Adrenal gland (tissue), 5 donors: ENCODE data around the gene NUP155.
"Not testable (repeated sequence)": the region's sequence is repeated elsewhere in the genome, so short reads cannot be mapped to it uniquely, and the experiment has no call there.

ENCODE experiments used
- POLR2A ChIP-seq, 2 donors: fragments of 450-650 bp; IDR thresholded peaks; one replicate each; pipeline ENCODE4 v1.6.1; 2017; ENCODE audit warnings: antibody characterized with exemption in 2 of 2, mild to moderate bottlenecking in 2 of 2, moderate library complexity in 1 of 2
- TF ChIP-seq, protein P1 (sequence below), 6 experiments: fragments of 450-650 bp in 4 of 6; fragments of 200-600 bp in 2 of 6; sonication (generic) in 1 of 6; IDR thresholded peaks; 1 replicate in 5 of 6; 2 replicates in 1 of 6; pipeline versions ENCODE4 v1.5.1 to v1.8.0; 2016 to 2021; ENCODE audit warnings: antibody characterized with exemption in 6 of 6, mild to moderate bottlenecking in 2 of 6, moderate library complexity in 1 of 6
- donor health status: DM: no; HTN: no; CAD: no.

DNA sequence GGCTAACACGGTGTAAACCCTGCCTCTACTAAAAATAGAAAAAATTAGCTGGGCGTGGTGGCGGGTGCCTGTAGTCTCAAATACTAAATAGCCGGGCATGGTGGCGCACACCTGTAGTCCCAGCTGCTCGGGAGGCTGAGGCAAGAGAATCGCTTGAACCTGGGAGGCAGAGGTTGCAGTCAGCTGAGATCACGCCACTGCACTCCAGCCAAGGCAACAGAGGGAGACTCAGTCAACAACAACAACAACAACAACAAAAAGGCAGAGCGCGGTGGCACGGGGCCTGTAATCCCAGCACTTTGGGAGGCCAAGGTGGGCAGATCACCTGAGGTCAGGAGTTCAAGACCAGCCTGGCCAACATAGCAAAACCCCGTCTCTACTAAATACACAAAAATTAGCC lies 7.2 kb upstream of the NUP155 start:
- TF ChIP-seq, protein P1, sequence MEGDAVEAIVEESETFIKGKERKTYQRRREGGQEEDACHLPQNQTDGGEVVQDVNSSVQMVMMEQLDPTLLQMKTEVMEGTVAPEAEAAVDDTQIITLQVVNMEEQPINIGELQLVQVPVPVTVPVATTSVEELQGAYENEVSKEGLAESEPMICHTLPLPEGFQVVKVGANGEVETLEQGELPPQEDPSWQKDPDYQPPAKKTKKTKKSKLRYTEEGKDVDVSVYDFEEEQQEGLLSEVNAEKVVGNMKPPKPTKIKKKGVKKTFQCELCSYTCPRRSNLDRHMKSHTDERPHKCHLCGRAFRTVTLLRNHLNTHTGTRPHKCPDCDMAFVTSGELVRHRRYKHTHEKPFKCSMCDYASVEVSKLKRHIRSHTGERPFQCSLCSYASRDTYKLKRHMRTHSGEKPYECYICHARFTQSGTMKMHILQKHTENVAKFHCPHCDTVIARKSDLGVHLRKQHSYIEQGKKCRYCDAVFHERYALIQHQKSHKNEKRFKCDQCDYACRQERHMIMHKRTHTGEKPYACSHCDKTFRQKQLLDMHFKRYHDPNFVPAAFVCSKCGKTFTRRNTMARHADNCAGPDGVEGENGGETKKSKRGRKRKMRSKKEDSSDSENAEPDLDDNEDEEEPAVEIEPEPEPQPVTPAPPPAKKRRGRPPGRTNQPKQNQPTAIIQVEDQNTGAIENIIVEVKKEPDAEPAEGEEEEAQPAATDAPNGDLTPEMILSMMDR (IDR thresholded peaks at IDR 0.05): not testable (repeated sequence)
- not testable (repeated sequence) for TF ChIP-seq POLR2A (IDR thresholded peaks at IDR 0.05)
